GM23338 (cell line): ENCODE measurements around the gene PACSIN1. TPM values are rescaled to one million over a fixed set of nuclear protein-coding genes. Genes with fewer than 3 reads are reported as not detected.
A peak's percentile ranks its signal among the peaks of the same experiment; 100 is the strongest.

Source experiments
- ATAC-seq: fragments of 200-7000 bp; cut with Tn5 transposase; 3 replicates; pipeline ENCODE4 v1.9.1; 2020
- DNase-seq: peaks from one replicate; pipeline ENCODE4 v3.0.0-alpha.2; 2015; ENCODE audit warnings: low spot score
- H2AFZ ChIP-seq: fragments of 200-600 bp; sonication (generic); 2 replicates; pipeline ENCODE4 v1.8.0; 2016; ENCODE audit warnings: antibody characterized with exemption, mild to moderate bottlenecking, moderate library complexity
- H3F3A ChIP-seq: fragments of 200-600 bp; sonication (generic); replicated peaks from 2 replicates; pipeline ENCODE4 v1.8.0; 2017; ENCODE audit warnings: antibody characterized with exemption, mixed run types, low read depth
- H3K27ac ChIP-seq: fragments of 200-600 bp; sonication (generic); 2 replicates; pipeline ENCODE4 v1.6.1; 2016; ENCODE audit warnings: low read depth
- H3K27me3 ChIP-seq: fragments of 200-600 bp; sonication (generic); 2 replicates; pipeline ENCODE4 v1.8.0; 2016; ENCODE audit warnings: mild to moderate bottlenecking, mixed run types, moderate library complexity; ENCODE audit not compliant: insufficient read depth
- H3K36me3 ChIP-seq: fragments of 200-600 bp; sonication (generic); 2 replicates; pipeline ENCODE4 v1.8.0; 2016; ENCODE audit warnings: mild to moderate bottlenecking; ENCODE audit not compliant: insufficient read depth
- H3K4me1 ChIP-seq: fragments of 200-600 bp; sonication (generic); 2 replicates; pipeline ENCODE4 v1.8.0; 2016; ENCODE audit warnings: mild to moderate bottlenecking, moderate library complexity; ENCODE audit not compliant: insufficient read depth
- H3K4me2 ChIP-seq: fragments of 200-600 bp; sonication (generic); 2 replicates; pipeline ENCODE4 v1.7.1; 2017; ENCODE audit warnings: mixed run types
- H3K4me3 ChIP-seq: fragments of 200-600 bp; sonication (generic); 2 replicates; pipeline ENCODE4 v1.6.1; 2016; ENCODE audit warnings: mixed run types
- H3K79me2 ChIP-seq: fragments of 200-600 bp; sonication (generic); replicated peaks from 2 replicates; pipeline ENCODE4 v1.8.0; 2017; ENCODE audit warnings: mild to moderate bottlenecking; ENCODE audit not compliant: insufficient read depth
- H3K9me2 ChIP-seq: fragments of 200-600 bp; sonication (generic); 2 replicates; pipeline ENCODE4 v1.8.0; 2017; ENCODE audit not compliant: insufficient read depth
- H4K20me1 ChIP-seq: fragments of 200-600 bp; sonication (generic); replicated peaks from 2 replicates; pipeline ENCODE4 v1.8.0; 2017; ENCODE audit warnings: mild to moderate bottlenecking; ENCODE audit not compliant: insufficient read depth
- H3K27ac Mint-ChIP-seq: 2 replicates; pipeline ENCODE4 v1.8.0; 2020; ENCODE audit warnings: inconsistent platforms, mild to moderate bottlenecking, moderate library complexity, mixed read lengths
- H3K27me3 Mint-ChIP-seq: 3 replicates; pipeline ENCODE4 v1.8.0; 2022; ENCODE audit warnings: low read depth, mild to moderate bottlenecking, moderate library complexity, mixed read lengths, inconsistent platforms; ENCODE audit not compliant: insufficient read depth, poor library complexity
- H3K36me3 Mint-ChIP-seq: 3 replicates; pipeline ENCODE4 v1.8.0; 2021; ENCODE audit warnings: low read depth, mild to moderate bottlenecking, inconsistent platforms, moderate library complexity, mixed read lengths
- H3K4me1 Mint-ChIP-seq: 3 replicates; pipeline ENCODE4 v1.8.0; 2020; ENCODE audit warnings: mild to moderate bottlenecking, inconsistent platforms, mixed read lengths
- H3K4me3 Mint-ChIP-seq: 3 replicates; pipeline ENCODE4 v1.8.0; 2021; ENCODE audit warnings: moderate library complexity, mild to moderate bottlenecking, inconsistent platforms, mixed read lengths
- H3K9me3 Mint-ChIP-seq: 3 replicates; pipeline ENCODE4 v1.8.0; 2020; ENCODE audit warnings: moderate library complexity, mild to moderate bottlenecking, inconsistent platforms, mixed read lengths
- CREB1 ChIP-seq: fragments of 250-450 bp; sonication (Bioruptor Pico); IDR thresholded peaks from 2 replicates; pipeline ENCODE4 v1.5.0; 2020; ENCODE audit warnings: low read depth, mild to moderate bottlenecking, moderate library complexity
- CTCF ChIP-seq, 2 experiments: fragments of 200-600 bp in 1 of 2; sonication (generic) in 1 of 2; conservative IDR thresholded peaks; 2 replicates each; pipeline versions ENCODE4 v1.5.1 to v1.6.1; 2016 to 2017; ENCODE audit warnings: antibody characterized with exemption in 2 of 2, low read depth in 2 of 2, mild to moderate bottlenecking in 2 of 2, moderate library complexity in 1 of 2
- ETS1 ChIP-seq: IDR thresholded peaks from 2 replicates; pipeline ENCODE4 v1.6.1; 2016; ENCODE audit warnings: antibody characterized with exemption
- EZH2 ChIP-seq: fragments of 200-600 bp; sonication (generic); IDR thresholded peaks from one replicate; pipeline ENCODE4 v1.8.0; 2017; ENCODE audit warnings: antibody characterized with exemption, mild to moderate bottlenecking, low read depth; ENCODE audit not compliant: unreplicated experiment
- EZH2phosphoT487 ChIP-seq: fragments of 200-600 bp; sonication (generic); IDR thresholded peaks from one replicate; pipeline ENCODE4 v1.8.1; 2018; ENCODE audit warnings: antibody characterized with exemption; ENCODE audit not compliant: unreplicated experiment
- JUNB ChIP-seq: IDR thresholded peaks from one replicate; pipeline ENCODE4 v1.6.1; 2016; ENCODE audit warnings: antibody characterized with exemption; ENCODE audit not compliant: unreplicated experiment
- NANOG ChIP-seq: IDR thresholded peaks from 2 replicates; pipeline ENCODE4 v1.6.1; 2016; ENCODE audit warnings: antibody characterized with exemption, borderline replicate concordance
- POLR2AphosphoS5 ChIP-seq: IDR thresholded peaks from 2 replicates; pipeline ENCODE4 v1.6.1; 2016; ENCODE audit warnings: antibody characterized with exemption, low read depth
- REST ChIP-seq: IDR thresholded peaks from one replicate; pipeline ENCODE4 v1.6.1; 2018; ENCODE audit warnings: antibody characterized with exemption; ENCODE audit not compliant: unreplicated experiment
- STAT1 ChIP-seq: IDR thresholded peaks from one replicate; pipeline ENCODE4 v1.6.1; 2016; ENCODE audit warnings: antibody characterized with exemption; ENCODE audit not compliant: unreplicated experiment
- ZNF114 ChIP-seq: fragments of 250-450 bp; sonication (Bioruptor Pico); IDR thresholded peaks from 2 replicates; pipeline ENCODE4 v1.5.0; 2020; ENCODE audit warnings: mild to moderate bottlenecking, moderate library complexity
- ZNF331 ChIP-seq: fragments of 250-450 bp; sonication (Bioruptor Pico); IDR thresholded peaks from 2 replicates; pipeline ENCODE4 v1.5.0; 2020; ENCODE audit warnings: low read depth, mild to moderate bottlenecking, moderate library complexity
- ZNF462 ChIP-seq: fragments of 250-450 bp; sonication (Bioruptor Pico); IDR thresholded peaks from 2 replicates; pipeline ENCODE4 v1.5.0; 2020; ENCODE audit warnings: mild to moderate bottlenecking, moderate library complexity
- polyA plus RNA-seq: library from polyadenylated mRNA; unstranded; fragments of >200 nt; fragmentation: Nextera tagmentation; extraction: Ambion mirVana; gene quantifications from 2 replicates; pipeline ENCODE4 v1.2.1, GENCODE V29; 2016
- total RNA-seq: library from RNA; depleted of rRNA; stranded (reverse); fragments of >200 nt; shearing (Covaris generic); gene quantifications from 2 replicates; pipeline ENCODE4 v1.2.3, GENCODE V29; 2014

Gene PACSIN1
- total and polyA plus RNA-seq, 2 experiments from 2014 or later: 5.2 to 8.7 TPM

- no peak overlapping the region for H3K27ac Mint-ChIP-seq
- peaks cover 25% of the 10 kb centered on the region for H3K4me1 Mint-ChIP-seq
- DNase-seq: peak; percentile 84
- no peak overlapping the region for H3K27ac ChIP-seq
- TF ChIP-seq STAT1: no peak
- no peak for TF ChIP-seq EZH2phosphoT487
- TF ChIP-seq CTCF (conservative IDR thresholded peaks at IDR 0.05; ENCODE audit: low read depth in 2 of 2): no peak
- no peak for TF ChIP-seq ETS1
- TF ChIP-seq POLR2AphosphoS5: no peak
- TF ChIP-seq ZNF114 (CRISPR knock-in tag): no peak
- no peak for TF ChIP-seq ZNF331
- no peak for TF ChIP-seq REST
- TF ChIP-seq NANOG: no peak
- TF ChIP-seq JUNB: no peak
- TF ChIP-seq ZNF462: no peak
- TF ChIP-seq EZH2: no peak
- no peak for TF ChIP-seq CREB1
- H3K36me3 Mint-ChIP-seq: no peaks in the 10 kb centered on the region
- H3K4me3 ChIP-seq: peak overlapping the region; percentile 74
- H3K9me3 Mint-ChIP-seq: peaks cover 7% of the 10 kb centered on the region; the same call in 2 of the 3 replicates
- H3K4me1 ChIP-seq: no peaks in the 10 kb centered on the region
- H3F3A ChIP-seq: no peaks in the 10 kb centered on the region
- H3K36me3 ChIP-seq: no peaks in the 10 kb centered on the region
- H3K9me2 ChIP-seq: no peaks in the 10 kb centered on the region
- H3K27me3 Mint-ChIP-seq: peaks cover 9% of the 10 kb centered on the region
- peak overlapping the region; percentile 93 for H3K4me3 Mint-ChIP-seq
- no peaks in the 10 kb centered on the region; the same call in 1 of the 2 replicates for H4K20me1 ChIP-seq
- peak; percentile 75 for ATAC-seq
- H3K4me2 ChIP-seq: peak overlapping the region; percentile 86
- H2AFZ ChIP-seq: peak overlapping the region; percentile 69; the same call in 1 of the 2 replicates
- no peaks in the 10 kb centered on the region for H3K79me2 ChIP-seq
- no peaks in the 10 kb centered on the region for H3K27me3 ChIP-seq
Observed at GRCh38 chr6:34514593-34515472, 49.0 kb downstream of the PACSIN1 start.
